WERI-Rb-1 (cell line): ENCODE results near the gene KRTAP4-7.
"Not testable (repeated sequence)": the region's sequence is repeated elsewhere in the genome, so short reads cannot be mapped to it uniquely, and the experiment has no call there.

Source experiments
- DNase-seq: peaks from one replicate; pipeline ENCODE4 v3.0.0-alpha.2; 2020
- H3K27ac ChIP-seq: fragments of 250-450 bp; sonication (Bioruptor Pico); 2 replicates; pipeline ENCODE4 v1.5.1; 2020; ENCODE audit warnings: mild to moderate bottlenecking, moderate library complexity
- H3K27me3 ChIP-seq: fragments of 250-450 bp; sonication (Bioruptor Pico); 2 replicates; pipeline ENCODE4 v1.5.1; 2021; ENCODE audit warnings: mild to moderate bottlenecking, low read depth, moderate library complexity; ENCODE audit not compliant: insufficient read depth, severe bottlenecking
- H3K36me3 ChIP-seq: fragments of 250-450 bp; sonication (Bioruptor Pico); 2 replicates; pipeline ENCODE4 v1.5.1; 2020; ENCODE audit warnings: mild to moderate bottlenecking, moderate library complexity
- H3K4me3 ChIP-seq: 2 replicates; pipeline ENCODE4 v1.5.1; 2011; ENCODE audit warnings: low read depth, mild to moderate bottlenecking, control low read depth, low read length
- H3K9me3 ChIP-seq: fragments of 250-450 bp; sonication (Bioruptor Pico); 2 replicates; pipeline ENCODE4 v1.5.1; 2021; ENCODE audit warnings: mild to moderate bottlenecking, moderate library complexity; ENCODE audit not compliant: severe bottlenecking
- CTCF ChIP-seq: IDR thresholded peaks from 2 replicates; pipeline ENCODE4 v1.5.1; 2011; ENCODE audit warnings: low read depth, mild to moderate bottlenecking, control low read depth, inconsistent platforms, low read length

The KRTAP4-7 gene

DNA sequence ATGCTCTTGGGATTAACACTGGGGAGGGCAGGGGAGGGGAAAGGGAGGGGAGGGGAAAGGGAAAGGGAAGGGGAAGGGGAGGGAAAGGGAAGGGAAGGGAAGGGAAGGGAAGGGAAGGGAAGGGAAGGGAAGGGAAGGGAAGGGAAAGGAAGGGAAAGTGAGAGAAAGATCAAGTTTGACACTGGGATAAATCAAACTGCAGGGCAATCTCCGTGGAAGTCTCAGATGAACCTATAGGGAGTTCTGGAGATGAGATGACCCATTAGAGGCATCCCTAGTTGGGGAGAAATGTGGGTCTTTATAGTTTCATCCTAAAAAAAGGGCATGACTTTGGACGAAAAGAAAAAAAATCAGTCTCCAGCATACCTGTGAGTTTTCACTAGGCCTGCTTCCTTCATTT is 37.8 kb downstream of the KRTAP4-7 start:
- H3K36me3 ChIP-seq, result no peaks in the 10 kb centered on the region
- no peak overlapping the region for H3K27ac ChIP-seq
- H3K4me3 ChIP-seq, result no peak overlapping the region
- H3K9me3 ChIP-seq, result peaks cover 5% of the 10 kb centered on the region
- no peak for TF ChIP-seq CTCF
- peaks cover 57% of the 10 kb centered on the region for H3K27me3 ChIP-seq
- DNase-seq, result no peak

DNA sequence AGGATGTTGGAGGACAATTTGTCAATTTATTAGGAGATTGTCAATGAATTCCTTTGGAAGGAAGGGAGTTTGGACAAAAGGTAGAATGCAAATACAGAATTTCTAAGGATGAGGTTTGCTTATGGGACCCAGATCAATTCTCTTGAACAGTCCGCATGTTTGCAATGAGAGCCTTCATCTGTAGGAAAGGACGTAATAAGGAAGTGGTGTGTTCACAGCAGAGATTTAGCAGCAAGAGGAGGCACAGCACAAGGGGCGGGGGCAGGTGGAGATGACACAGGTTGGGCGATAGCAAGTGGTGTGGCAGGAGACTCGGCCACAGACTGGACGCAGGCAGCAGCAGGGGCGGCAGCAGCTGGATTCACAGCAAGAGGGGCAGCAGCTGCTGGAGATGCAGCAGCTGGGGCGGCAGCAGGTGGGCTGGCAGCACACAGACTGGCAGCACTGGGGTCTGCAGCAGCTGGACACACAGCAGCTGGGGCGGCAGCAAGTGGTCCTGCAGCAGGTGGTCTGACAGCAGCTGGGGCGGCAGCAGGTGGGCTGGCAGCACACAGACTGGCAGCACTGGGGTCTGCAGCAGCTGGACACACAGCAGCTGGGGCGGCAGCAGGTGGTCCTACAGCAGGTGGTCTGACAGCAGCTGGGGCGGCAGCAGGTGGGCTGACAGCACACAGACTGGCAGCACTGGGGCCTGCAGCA is 39.5 kb downstream of the KRTAP4-7 start:
- not testable (repeated sequence) for H3K4me3 ChIP-seq, DNase-seq, H3K36me3 ChIP-seq, H3K27ac ChIP-seq, H3K9me3 ChIP-seq
- H3K27me3 ChIP-seq, result peaks cover 60% of the 10 kb centered on the region

- H3K9me3 ChIP-seq, DNase-seq, H3K4me3 ChIP-seq, H3K27ac ChIP-seq, H3K36me3 ChIP-seq: not testable (repeated sequence)
- peaks cover 59% of the 10 kb centered on the region for H3K27me3 ChIP-seq
Measured at GRCh38 chr17:41123991-41124371, 40.0 kb downstream of the KRTAP4-7 start, which contains the start of gene KRTAP4-12. TSS of gene KRTAP4-12 (minus strand) at chr17:41124182. CDS start at chr17:41124122, 60 bp downstream.

DNA sequence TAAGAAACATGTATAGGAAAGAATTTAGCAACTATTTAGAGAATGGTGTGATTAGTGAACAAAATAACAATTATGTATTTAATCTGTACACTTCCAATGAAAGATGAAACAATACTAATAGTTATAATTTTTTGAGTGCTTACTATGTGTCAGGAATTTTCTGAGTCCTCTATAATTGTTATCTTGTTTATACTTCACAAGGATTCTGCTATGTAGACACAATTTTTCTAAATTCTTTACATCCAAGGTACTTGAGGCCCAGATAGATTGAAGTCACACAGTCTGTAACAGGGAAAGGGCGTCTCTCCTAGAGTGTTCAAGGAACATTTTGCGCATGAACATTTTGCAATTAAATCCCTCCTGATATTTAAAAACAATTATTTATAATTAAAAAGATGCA is 41.1 kb downstream of the KRTAP4-7 start:
- no peak for TF ChIP-seq CTCF

DNA sequence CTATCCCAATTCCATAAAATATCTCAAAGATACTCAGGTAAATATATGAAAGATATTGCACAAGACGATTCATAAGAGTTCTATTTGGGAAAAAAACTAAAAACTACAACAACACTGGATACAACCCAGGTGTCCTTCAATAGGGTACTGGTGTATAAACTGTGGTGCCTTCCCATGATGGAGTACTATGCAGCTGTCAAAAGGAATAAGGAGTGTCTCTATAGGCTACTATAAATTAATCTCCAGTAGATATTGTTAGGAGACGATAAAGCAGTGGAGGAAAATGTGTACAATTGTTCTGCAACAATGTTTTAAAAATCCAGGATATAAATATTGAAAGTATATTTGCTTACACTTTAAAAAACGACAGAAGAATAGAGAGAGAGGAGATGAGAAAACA is 42.5 kb downstream of the KRTAP4-7 start:
- no peak for TF ChIP-seq CTCF
- H3K36me3 ChIP-seq, result no peaks in the 10 kb centered on the region
- H3K9me3 ChIP-seq, result peaks cover 5% of the 10 kb centered on the region
- peaks cover 70% of the 10 kb centered on the region for H3K27me3 ChIP-seq
- H3K27ac ChIP-seq, result no peak overlapping the region
- DNase-seq, result no peak
- H3K4me3 ChIP-seq, result no peak overlapping the region

More for the DNA sequence above, 41.1 kb downstream of the KRTAP4-7 start:
- DNase-seq, result no peak
- H3K27me3 ChIP-seq, result peaks cover 58% of the 10 kb centered on the region
- H3K36me3 ChIP-seq, result no peaks in the 10 kb centered on the region
- peaks cover 5% of the 10 kb centered on the region for H3K9me3 ChIP-seq
- no peak overlapping the region for H3K4me3 ChIP-seq
- no peak overlapping the region for H3K27ac ChIP-seq

- DNase-seq, result no peak
- Histone ChIP-seq H3K4me3 (no peak overlapping the region), H3K36me3 (no peaks in the 10 kb centered on the region), H3K27me3 (peaks cover 68% of the 10 kb centered on the region), H3K27ac (no peak overlapping the region), H3K9me3 (peaks cover under 1% of the 10 kb centered on the region)
- TF ChIP-seq CTCF, result no peak
Measured at GRCh38 chr17:41127371-41127770, 43.4 kb downstream of the KRTAP4-7 start.

DNA sequence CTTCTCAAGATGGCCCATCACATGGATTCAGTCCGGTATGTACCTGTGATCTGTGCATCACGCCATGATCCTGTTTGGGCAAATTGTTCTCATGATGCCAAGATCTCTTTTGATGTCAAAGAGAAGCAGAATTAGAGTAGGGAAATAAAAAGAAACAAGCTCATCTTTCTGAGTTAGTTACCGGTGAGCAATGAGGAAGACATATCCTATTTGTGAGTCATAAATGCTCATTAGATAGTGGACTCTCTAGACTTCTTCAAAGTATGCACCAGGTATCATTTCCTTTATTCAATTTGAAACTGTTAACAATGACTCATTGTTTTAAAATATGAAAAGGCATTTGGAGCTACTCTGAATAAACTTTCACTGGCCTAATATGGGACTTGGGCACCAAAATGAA is 48.0 kb downstream of the KRTAP4-7 start:
- Histone ChIP-seq H3K27ac (no peak overlapping the region), H3K36me3 (no peaks in the 10 kb centered on the region), H3K27me3 (peaks cover 61% of the 10 kb centered on the region), H3K9me3 (no peaks in the 10 kb centered on the region), H3K4me3 (no peak overlapping the region)
- TF ChIP-seq CTCF, result no peak
- no peak for DNase-seq
